Measurements from ENCODE around the gene TUBB6. TPM values are rescaled to one million over a fixed set of nuclear protein-coding genes. Genes with fewer than 3 reads are reported as not detected.

Gene TUBB6
- total and polyA plus RNA-seq, 2 of the 8 experiments (the other 6 are each of a cell fraction or from before 2014, with no cell fraction given), result 126 to 223 TPM

DNA sequence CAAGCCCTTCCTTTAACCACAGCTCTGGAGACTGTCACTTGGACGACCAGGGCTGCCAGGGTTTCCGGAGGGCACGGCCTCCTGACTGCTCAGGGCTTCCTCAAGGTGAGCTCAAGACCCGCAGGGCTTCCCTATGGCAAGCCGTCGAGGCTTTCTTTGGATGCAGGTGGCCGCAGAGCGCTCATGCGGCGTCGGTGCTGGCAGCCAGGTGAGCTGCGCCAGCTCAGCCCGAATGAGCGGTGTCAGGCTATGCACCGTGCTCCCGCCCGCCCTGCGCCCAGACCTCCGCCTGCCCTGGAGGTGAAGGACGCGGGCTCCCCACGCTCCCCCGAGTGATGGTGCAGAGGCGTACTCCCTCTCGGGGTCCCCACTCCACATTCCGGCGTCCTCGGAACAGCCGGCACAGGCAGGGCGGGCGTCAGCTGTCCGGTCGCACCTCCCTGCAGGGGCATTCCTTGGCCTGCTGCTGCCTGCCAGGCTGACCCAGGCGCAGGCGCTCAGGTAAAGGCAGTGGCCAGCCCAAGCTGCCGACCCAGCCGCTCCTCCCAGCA is 20.8 kb upstream of the TUBB6 start:
- Histone ChIP-seq H4K5ac (ENCODE audit: insufficient read length, low read depth, low read length) (no peak overlapping the region), H3K79me1 (ENCODE audit: low read depth, low read length) (no peaks in the 10 kb centered on the region; the same call in 1 of the 2 replicates), H3K4me3 (ENCODE audit: extremely low read depth in 1 of 4, insufficient read depth in 2 of 4, low read depth in 3 of 4, low read length in 4 of 4) (peak overlapping the region; percentile 31 to 63 (median 54)), H2BK15ac (ENCODE audit: low read length) (peak overlapping the region; percentile 46; the same call in 1 of the 2 replicates), H3K27me3 (replicated peaks in 1 of 4; ENCODE audit: control insufficient read depth in 3 of 4, extremely low read depth in 1 of 4, insufficient read depth in 3 of 4, low read length in 3 of 4) (peaks cover 2 to 29% (median 20%) of the 10 kb centered on the region in 4 experiments; a peak in 6 of 7 replicates), H3K9ac (replicated peaks in 1 of 4; ENCODE audit: extremely low read depth in 1 of 4, low read depth in 3 of 4, low read length in 3 of 4) (no peak overlapping the region), H2BK5ac (ENCODE audit: low read depth, low read length) (peak overlapping the region; percentile 52; the same call in 1 of the 2 replicates), H3K9me3 (ENCODE audit: insufficient read depth in 2 of 2, low read depth in 1 of 2, low read length in 1 of 2) (no peaks in the 10 kb centered on the region), H3K4ac (replicated peaks; ENCODE audit: insufficient read length, low read depth, low read length) (no peak overlapping the region), H2BK120ac (replicated peaks; ENCODE audit: low read depth, low read length) (no peak overlapping the region), H4K8ac (ENCODE audit: extremely low read depth, insufficient read depth, low read length) (no peak overlapping the region), H2AFZ (ENCODE audit: low read length) (no peak overlapping the region; the same call in 1 of the 2 replicates), H2BK20ac (ENCODE audit: low read length) (no peak overlapping the region), H2BK12ac (ENCODE audit: low read depth, low read length) (0 out of 2 replicates have a peak overlapping the region, but pooled peaks have one; percentile 2), H3K4me1 (replicated peaks in 1 of 4; ENCODE audit: control insufficient read depth in 3 of 4, insufficient read depth in 4 of 4, low read length in 3 of 4) (peaks cover 0 to 10% (median 6%) of the 10 kb centered on the region in 4 experiments; a peak in 5 of 7 replicates), H4K20me1 (replicated peaks in 1 of 2; ENCODE audit: control insufficient read depth in 1 of 2, insufficient read depth in 2 of 2, low read length in 2 of 2) (no peaks in the 10 kb centered on the region), H3K23me2 (ENCODE audit: low read depth, low read length) (peaks cover 13% of the 10 kb centered on the region), H4K91ac (replicated peaks; ENCODE audit: insufficient read length, low read length) (no peak overlapping the region), H3K27ac (ENCODE audit: low read depth, low read length) (no peak overlapping the region), H3K36me3 (ENCODE audit: control insufficient read depth in 2 of 4, insufficient read depth in 4 of 4, low read length in 3 of 4) (no peaks in the 10 kb centered on the region), H3K23ac (ENCODE audit: insufficient read length) (no peak overlapping the region), H3K14ac (ENCODE audit: insufficient read length) (no peak overlapping the region), H3K79me2 (ENCODE audit: control insufficient read depth in 1 of 2, insufficient read depth in 2 of 2, low read length in 2 of 2) (no peaks in the 10 kb centered on the region), H3K56ac (replicated peaks; ENCODE audit: insufficient read length, low read depth, low read length) (no peak overlapping the region), H2AK5ac (ENCODE audit: low read depth, low read length) (no peak overlapping the region), H3K4me2 (ENCODE audit: insufficient read depth in 1 of 2, low read depth in 2 of 2, low read length in 2 of 2) (peak overlapping the region; percentile 88 to 94), H3K18ac (ENCODE audit: extremely low read depth, low read length) (peak overlapping the region; percentile 62)
- WGBS, 2 experiments (ENCODE audit: extremely low coverage in 1 of 2, insufficient coverage in 1 of 2, insufficient read length in 1 of 2, insufficient replicate concordance in 2 of 2, low coverage in 1 of 2, low lambda C conversion rate in 2 of 2, missing lambda C conversion rate in 1 of 2), result 4% methylated on average over 37 of the region's 37 CpGs; no CpG with 5 or more reads in 1 of the 2 experiments
- TF ChIP-seq, protein P1, sequence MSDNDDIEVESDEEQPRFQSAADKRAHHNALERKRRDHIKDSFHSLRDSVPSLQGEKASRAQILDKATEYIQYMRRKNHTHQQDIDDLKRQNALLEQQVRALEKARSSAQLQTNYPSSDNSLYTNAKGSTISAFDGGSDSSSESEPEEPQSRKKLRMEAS (IDR thresholded peaks at IDR 0.05), result peak; percentile 92
- no peak for TF ChIP-seq SIRT6 (IDR thresholded peaks at IDR 0.05; ENCODE audit: low read length)
- no peak for TF ChIP-seq SP4 (IDR thresholded peaks at IDR 0.05; ENCODE audit: low read length)
- TF ChIP-seq ASH2L (IDR thresholded peaks at IDR 0.05; ENCODE audit: low read length), result no peak
- no peak for TF ChIP-seq POLR2AphosphoS5 (IDR thresholded peaks at IDR 0.05; ENCODE audit: low read depth, low read length)
- peak; percentile 55 for TF ChIP-seq EZH2 (IDR thresholded peaks at IDR 0.05; ENCODE audit: low read depth, low read length, severe bottlenecking)
- peak; percentile 4; the same call in 1 of the 2 replicates for TF ChIP-seq TBP (IDR thresholded peaks at IDR 0.05; ENCODE audit: low read depth, low read length)
- no peak for TF ChIP-seq POLR2A (IDR thresholded peaks at IDR 0.05; ENCODE audit: control extremely low read depth in 1 of 2, low read depth in 2 of 2, low read length in 2 of 2)
- peak; percentile 40; the same call in 1 of the 2 replicates for TF ChIP-seq RBBP5 (IDR thresholded peaks at IDR 0.05; ENCODE audit: borderline replicate concordance, low read depth, low read length)
- TF ChIP-seq, protein P2, sequence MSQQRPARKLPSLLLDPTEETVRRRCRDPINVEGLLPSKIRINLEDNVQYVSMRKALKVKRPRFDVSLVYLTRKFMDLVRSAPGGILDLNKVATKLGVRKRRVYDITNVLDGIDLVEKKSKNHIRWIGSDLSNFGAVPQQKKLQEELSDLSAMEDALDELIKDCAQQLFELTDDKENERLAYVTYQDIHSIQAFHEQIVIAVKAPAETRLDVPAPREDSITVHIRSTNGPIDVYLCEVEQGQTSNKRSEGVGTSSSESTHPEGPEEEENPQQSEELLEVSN (IDR thresholded peaks at IDR 0.05), result peak; percentile 89
- FAIRE-seq, result no peak
- ChIA-PET CTCF (ENCODE audit: partially characterized antibody) (interaction anchor here (1.1 to 3.8 kb wide), 11 partner anchors 8 to 106 kb away, joined by 3 to 20 read pairs (median 4); no protein-coding TSS in a partner anchor), POLR2A (ENCODE audit: partially characterized antibody) (interaction anchor here (0.8 to 7.1 kb wide), 8 partner anchors 8 to 415 kb away, joined by 3 to 49 read pairs (median 4); partner anchors contain the start of genes AFG3L2, CEP76, PSMG2 and TUBB6)
- DNase-seq (ENCODE audit: low read depth in 1 of 2, low spot score in 2 of 2), result no peak

All from H1 (cell line).